ENCODE data around the gene RAPGEF1.
"Not testable (repeated sequence)": the region's sequence is repeated elsewhere in the genome, so short reads cannot be mapped to it uniquely, and the experiment has no call there.

The RAPGEF1 gene

DNA sequence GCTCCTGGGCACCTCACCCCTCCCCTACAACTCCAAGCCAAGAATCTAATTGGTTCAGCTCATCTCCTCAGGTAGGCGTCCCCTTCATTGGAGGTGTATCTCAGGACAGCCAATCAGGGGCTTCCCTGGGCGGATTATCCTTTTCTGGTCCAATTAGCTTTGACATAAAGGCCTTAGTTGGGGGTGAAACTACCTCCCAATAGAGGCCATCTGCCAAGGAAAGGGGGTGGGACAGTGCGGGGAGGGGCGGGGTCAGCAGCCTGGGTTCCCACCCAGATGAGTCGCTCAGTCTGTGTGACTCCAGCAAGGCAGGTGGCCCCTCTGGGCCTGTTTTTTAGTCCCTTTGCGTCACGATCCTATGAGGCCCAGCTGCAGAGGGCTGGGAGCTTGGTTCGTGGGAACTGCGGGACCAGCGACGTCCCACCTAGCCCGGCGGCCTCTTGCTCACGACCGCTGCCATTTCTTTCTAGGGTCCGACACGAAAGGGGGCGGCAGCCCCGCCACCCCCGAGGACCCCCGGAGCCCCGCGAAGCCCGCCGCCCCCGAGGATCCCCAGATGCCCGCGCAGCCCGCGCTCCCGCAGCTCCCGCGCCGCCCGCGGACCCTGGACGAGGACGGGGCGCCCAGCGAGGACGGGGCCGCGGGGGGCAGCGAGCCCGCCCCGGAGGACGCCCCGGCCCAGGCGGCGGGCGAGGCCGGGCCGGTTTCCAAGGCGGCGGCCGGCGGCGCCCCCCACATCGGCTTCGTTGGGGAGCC lies 185.6 kb downstream of the RAPGEF1 start:
- H3K27me3 ChIP-seq (ENCODE audit: low read depth, low read length): peaks cover 8% of the 10 kb centered on the region
- H3K4me3 ChIP-seq (ENCODE audit: low read depth in 1 of 2, low read length in 2 of 2): no peak overlapping the region
- H3K36me3 ChIP-seq (ENCODE audit: control insufficient read depth in 1 of 2, insufficient read depth in 2 of 2, low read length in 2 of 2): no peaks in the 10 kb centered on the region
- H3K27ac ChIP-seq (ENCODE audit: low read length): no peak overlapping the region
- H3K9me3 ChIP-seq (ENCODE audit: control insufficient read depth in 1 of 2, low read length in 2 of 2): no peaks in the 10 kb centered on the region
- H3K4me1 ChIP-seq (ENCODE audit: control insufficient read depth in 1 of 2, insufficient read depth in 2 of 2, low read length in 2 of 2): no peaks in the 10 kb centered on the region

DNA sequence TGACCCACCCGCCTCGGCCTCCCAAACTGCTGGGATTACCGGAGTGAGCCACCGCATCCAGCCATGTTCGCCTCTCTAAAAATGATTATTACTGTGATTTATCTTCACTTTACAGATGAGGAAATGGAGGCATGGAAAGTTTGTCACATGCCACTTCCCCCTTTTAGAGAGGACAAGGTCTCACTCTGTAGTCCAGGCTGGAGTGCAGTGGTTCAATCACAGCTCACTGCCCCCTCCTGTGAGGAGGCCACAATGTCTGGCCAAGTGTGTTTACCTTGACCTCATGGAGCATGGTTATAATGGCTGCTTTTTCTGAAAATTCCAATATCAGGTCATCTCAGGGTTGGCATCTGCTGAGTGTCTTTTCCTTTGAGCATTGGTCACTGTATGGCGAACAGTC lies 187.8 kb downstream of the RAPGEF1 start:
- H3K27me3 ChIP-seq (ENCODE audit: low read depth, low read length): peaks cover 11% of the 10 kb centered on the region
- no peak overlapping the region for H3K4me3 ChIP-seq (ENCODE audit: low read depth in 1 of 2, low read length in 2 of 2)
- H3K27ac ChIP-seq (ENCODE audit: low read length): no peak overlapping the region
- no peaks in the 10 kb centered on the region for H3K36me3 ChIP-seq (ENCODE audit: control insufficient read depth in 1 of 2, insufficient read depth in 2 of 2, low read length in 2 of 2)
- H3K4me1 ChIP-seq (ENCODE audit: control insufficient read depth in 1 of 2, insufficient read depth in 2 of 2, low read length in 2 of 2): no peaks in the 10 kb centered on the region
- no peaks in the 10 kb centered on the region for H3K9me3 ChIP-seq (ENCODE audit: control insufficient read depth in 1 of 2, low read length in 2 of 2)

DNA sequence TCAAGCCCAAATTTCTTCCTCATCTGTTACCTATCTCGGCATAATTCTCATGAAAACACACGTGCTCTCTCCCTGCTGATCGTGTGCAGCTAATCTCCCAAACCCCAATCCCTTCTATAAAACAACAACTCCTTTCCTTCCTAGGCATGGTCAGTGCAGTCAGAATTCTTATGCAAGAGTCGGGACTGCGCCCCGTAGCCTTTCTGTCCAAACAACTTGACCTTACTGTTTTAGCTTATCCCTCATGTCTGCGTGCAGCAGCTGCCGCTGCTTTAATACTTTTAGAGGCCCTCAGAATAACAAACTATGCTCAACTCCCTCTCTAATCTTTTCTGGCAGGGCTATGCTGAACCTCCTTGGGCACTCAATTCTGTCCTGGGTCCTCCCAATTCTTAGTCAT lies 189.4 kb downstream of the RAPGEF1 start:
- H3K36me3 ChIP-seq (ENCODE audit: control insufficient read depth in 1 of 2, insufficient read depth in 2 of 2, low read length in 2 of 2); H3K9me3 ChIP-seq (ENCODE audit: control insufficient read depth in 1 of 2, low read length in 2 of 2); H3K4me3 ChIP-seq (ENCODE audit: low read depth in 1 of 2, low read length in 2 of 2); H3K27ac ChIP-seq (ENCODE audit: low read length): not testable (repeated sequence)
- H3K27me3 ChIP-seq (ENCODE audit: low read depth, low read length): peaks cover 16% of the 10 kb centered on the region
- H3K4me1 ChIP-seq (ENCODE audit: control insufficient read depth in 1 of 2, insufficient read depth in 2 of 2, low read length in 2 of 2): peaks cover 0 to 11% of the 10 kb centered on the region in 2 donors

GRCh38 chr9:131549186-131549585 lies 190.7 kb downstream of the RAPGEF1 start:
- H3K9me3 ChIP-seq (ENCODE audit: control insufficient read depth in 1 of 2, low read length in 2 of 2): not testable (repeated sequence)
- H3K4me1 ChIP-seq (ENCODE audit: control insufficient read depth in 1 of 2, insufficient read depth in 2 of 2, low read length in 2 of 2): peaks cover 0 to 14% of the 10 kb centered on the region in 2 donors

GRCh38 chr9:131546336-131547084 lies 193.4 kb downstream of the RAPGEF1 start:
- H3K4me3 ChIP-seq (ENCODE audit: low read depth in 1 of 2, low read length in 2 of 2): peak overlapping the region in 1 of 2 donors; percentile 56
- no peaks in the 10 kb centered on the region for H3K36me3 ChIP-seq (ENCODE audit: control insufficient read depth in 1 of 2, insufficient read depth in 2 of 2, low read length in 2 of 2)
- H3K27ac ChIP-seq (ENCODE audit: low read length): no peak overlapping the region
- peaks cover 0 to 14% of the 10 kb centered on the region in 2 donors for H3K4me1 ChIP-seq (ENCODE audit: control insufficient read depth in 1 of 2, insufficient read depth in 2 of 2, low read length in 2 of 2)
- H3K27me3 ChIP-seq (ENCODE audit: low read depth, low read length): peaks cover 8% of the 10 kb centered on the region
- H3K9me3 ChIP-seq (ENCODE audit: control insufficient read depth in 1 of 2, low read length in 2 of 2): peaks cover 0 to 17% of the 10 kb centered on the region in 2 donors

More at GRCh38 chr9:131549186-131549585, 190.7 kb downstream of the RAPGEF1 start:
- H3K4me3 ChIP-seq (ENCODE audit: low read depth in 1 of 2, low read length in 2 of 2); H3K27ac ChIP-seq (ENCODE audit: low read length); H3K36me3 ChIP-seq (ENCODE audit: control insufficient read depth in 1 of 2, insufficient read depth in 2 of 2, low read length in 2 of 2): not testable (repeated sequence)
- peaks cover 16% of the 10 kb centered on the region for H3K27me3 ChIP-seq (ENCODE audit: low read depth, low read length)

- no peaks in the 10 kb centered on the region for H3K36me3 ChIP-seq (ENCODE audit: control insufficient read depth in 1 of 2, insufficient read depth in 2 of 2, low read length in 2 of 2)
- peak overlapping the region in 1 of 2 donors; percentile 56 for H3K4me3 ChIP-seq (ENCODE audit: low read depth in 1 of 2, low read length in 2 of 2)
- peaks cover 0 to 17% of the 10 kb centered on the region in 2 donors for H3K9me3 ChIP-seq (ENCODE audit: control insufficient read depth in 1 of 2, low read length in 2 of 2)
- peaks cover 8% of the 10 kb centered on the region for H3K27me3 ChIP-seq (ENCODE audit: low read depth, low read length)
- H3K27ac ChIP-seq (ENCODE audit: low read length): no peak overlapping the region
- peaks cover 0 to 14% of the 10 kb centered on the region in 2 donors for H3K4me1 ChIP-seq (ENCODE audit: control insufficient read depth in 1 of 2, insufficient read depth in 2 of 2, low read length in 2 of 2)
These were observed 194.0 kb downstream of the RAPGEF1 start for GRCh38 chr9:131545786-131546335.

- H3K9me3 ChIP-seq (ENCODE audit: control insufficient read depth in 1 of 2, low read length in 2 of 2): peaks cover 0 to 17% of the 10 kb centered on the region in 2 donors
- H3K27ac ChIP-seq (ENCODE audit: low read length): no peak within 1 kb of the TSS
- H3K27me3 ChIP-seq (ENCODE audit: low read depth, low read length): peaks cover 8% of the 10 kb centered on the region
- H3K36me3 ChIP-seq (ENCODE audit: control insufficient read depth in 1 of 2, insufficient read depth in 2 of 2, low read length in 2 of 2): no peaks in the 10 kb centered on the region
- H3K4me1 ChIP-seq (ENCODE audit: control insufficient read depth in 1 of 2, insufficient read depth in 2 of 2, low read length in 2 of 2): peaks cover 0 to 14% of the 10 kb centered on the region in 2 donors
- peak within 1 kb of the TSS in 1 of 2 donors; percentile 56 for H3K4me3 ChIP-seq (ENCODE audit: low read depth in 1 of 2, low read length in 2 of 2)
These were observed 194.7 kb downstream of the RAPGEF1 start, which contains the start of gene PRRT1B for GRCh38 chr9:131545003-131545785. Gene PRRT1B, plus strand, starts transcription at chr9:131545523. Its CDS starts 93 bp downstream, at chr9:131545616.

DNA sequence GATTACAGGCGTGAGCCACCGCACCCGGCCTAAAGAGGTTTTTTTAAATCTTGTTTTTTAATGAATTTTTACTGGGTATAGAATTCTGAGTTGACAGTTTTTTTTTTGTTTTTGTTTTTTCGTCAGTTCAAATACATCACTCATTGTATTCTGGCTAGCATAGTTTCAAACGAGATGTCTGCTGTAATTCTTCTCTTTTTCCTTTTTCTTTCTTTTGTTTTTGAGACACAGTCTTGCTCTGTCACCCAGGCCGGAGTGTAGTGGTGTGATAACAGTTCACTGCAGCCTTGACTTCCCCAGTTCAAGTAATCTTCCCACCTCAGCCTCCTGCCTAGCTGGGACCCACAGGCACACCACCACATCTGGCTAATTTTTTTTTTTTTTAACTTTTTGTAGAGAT lies 196.7 kb downstream of the RAPGEF1 start:
- Histone ChIP-seq H3K27me3 (ENCODE audit: low read depth, low read length) (peaks cover 8% of the 10 kb centered on the region), H3K4me1 (ENCODE audit: control insufficient read depth in 1 of 2, insufficient read depth in 2 of 2, low read length in 2 of 2) (peaks cover 0 to 14% of the 10 kb centered on the region in 2 donors), H3K27ac (ENCODE audit: low read length) (no peak overlapping the region), H3K9me3 (ENCODE audit: control insufficient read depth in 1 of 2, low read length in 2 of 2) (peaks cover 0 to 17% of the 10 kb centered on the region in 2 donors), H3K36me3 (ENCODE audit: control insufficient read depth in 1 of 2, insufficient read depth in 2 of 2, low read length in 2 of 2) (no peaks in the 10 kb centered on the region), H3K4me3 (ENCODE audit: low read depth in 1 of 2, low read length in 2 of 2) (peak overlapping the region in 1 of 2 donors; percentile 40)

- H3K9me3 ChIP-seq (ENCODE audit: control insufficient read depth in 1 of 2, low read length in 2 of 2): peaks cover 0 to 15% of the 10 kb centered on the region in 2 donors
- no peak overlapping the region for H3K27ac ChIP-seq (ENCODE audit: low read length)
- H3K36me3 ChIP-seq (ENCODE audit: control insufficient read depth in 1 of 2, insufficient read depth in 2 of 2, low read length in 2 of 2): no peaks in the 10 kb centered on the region
- no peaks in the 10 kb centered on the region for H3K4me1 ChIP-seq (ENCODE audit: control insufficient read depth in 1 of 2, insufficient read depth in 2 of 2, low read length in 2 of 2)
- no peaks in the 10 kb centered on the region for H3K27me3 ChIP-seq (ENCODE audit: low read depth, low read length)
- H3K4me3 ChIP-seq (ENCODE audit: low read depth in 1 of 2, low read length in 2 of 2): no peak overlapping the region
These were observed 200.5 kb downstream of the RAPGEF1 start for GRCh38 chr9:131539223-131539923.

DNA sequence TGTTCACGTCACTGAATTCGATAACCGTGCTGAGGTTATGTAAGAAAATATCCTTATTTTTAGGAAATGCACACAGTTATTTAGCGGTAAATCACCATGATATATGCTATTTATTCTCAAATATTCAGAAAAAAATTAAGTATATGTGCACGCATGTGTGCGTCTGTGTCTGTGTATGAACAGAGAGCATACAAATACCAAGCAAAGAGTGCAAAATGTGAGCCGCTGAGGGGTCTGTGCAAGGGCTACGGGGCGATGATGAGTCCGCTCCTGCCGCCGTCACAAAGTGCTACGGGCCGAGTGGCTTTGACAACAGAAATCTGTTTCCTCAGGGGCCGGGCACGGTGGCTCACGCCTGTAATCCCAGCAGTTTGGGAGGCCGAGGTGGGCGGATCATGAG lies 201.9 kb downstream of the RAPGEF1 start:
- Histone ChIP-seq H3K4me1 (ENCODE audit: control insufficient read depth in 1 of 2, insufficient read depth in 2 of 2, low read length in 2 of 2) (no peaks in the 10 kb centered on the region), H3K36me3 (ENCODE audit: control insufficient read depth in 1 of 2, insufficient read depth in 2 of 2, low read length in 2 of 2) (no peaks in the 10 kb centered on the region), H3K4me3 (ENCODE audit: low read depth in 1 of 2, low read length in 2 of 2) (no peak overlapping the region), H3K27ac (ENCODE audit: low read length) (no peak overlapping the region), H3K9me3 (ENCODE audit: control insufficient read depth in 1 of 2, low read length in 2 of 2) (peaks cover 0 to 6% of the 10 kb centered on the region in 2 donors), H3K27me3 (ENCODE audit: low read depth, low read length) (no peaks in the 10 kb centered on the region)
